HEK293T (cell line): ENCODE measurements around the gene RAPGEF1.

ENCODE experiments used
- BHLHE40 ChIP-seq: fragments of 450-650 bp; IDR thresholded peaks from 2 replicates; pipeline ENCODE4 v1.6.1; 2016; ENCODE audit warnings: mild to moderate bottlenecking, moderate library complexity, borderline replicate concordance
- ELF4 ChIP-seq: fragments of 450-650 bp; IDR thresholded peaks from 2 replicates; pipeline ENCODE4 v1.6.1; 2017; ENCODE audit warnings: antibody characterized with exemption
- FOXK2 ChIP-seq: fragments of 450-650 bp; IDR thresholded peaks from 2 replicates; pipeline ENCODE4 v1.6.1; 2016; ENCODE audit warnings: mild to moderate bottlenecking

GRCh38 chr9:131613921-131614320 is 126.0 kb downstream of the RAPGEF1 start:
- TF ChIP-seq BHLHE40, result no peak
- no peak for TF ChIP-seq ELF4
- TF ChIP-seq FOXK2, result no peak
